GM23338 (cell line): ENCODE measurements around the gene WNT6.

ENCODE experiments used
- JUNB ChIP-seq: IDR thresholded peaks from one replicate; pipeline ENCODE4 v1.6.1; 2016; ENCODE audit warnings: antibody characterized with exemption; ENCODE audit not compliant: unreplicated experiment
- TF ChIP-seq, protein P1 (sequence below), 2 experiments: fragments of 200-600 bp in 1 of 2; sonication (generic) in 1 of 2; conservative IDR thresholded peaks; 2 replicates each; pipeline versions ENCODE4 v1.5.1 to v1.6.1; 2016 to 2017; ENCODE audit warnings: antibody characterized with exemption in 2 of 2, low read depth in 2 of 2, mild to moderate bottlenecking in 2 of 2, moderate library complexity in 1 of 2

DNA sequence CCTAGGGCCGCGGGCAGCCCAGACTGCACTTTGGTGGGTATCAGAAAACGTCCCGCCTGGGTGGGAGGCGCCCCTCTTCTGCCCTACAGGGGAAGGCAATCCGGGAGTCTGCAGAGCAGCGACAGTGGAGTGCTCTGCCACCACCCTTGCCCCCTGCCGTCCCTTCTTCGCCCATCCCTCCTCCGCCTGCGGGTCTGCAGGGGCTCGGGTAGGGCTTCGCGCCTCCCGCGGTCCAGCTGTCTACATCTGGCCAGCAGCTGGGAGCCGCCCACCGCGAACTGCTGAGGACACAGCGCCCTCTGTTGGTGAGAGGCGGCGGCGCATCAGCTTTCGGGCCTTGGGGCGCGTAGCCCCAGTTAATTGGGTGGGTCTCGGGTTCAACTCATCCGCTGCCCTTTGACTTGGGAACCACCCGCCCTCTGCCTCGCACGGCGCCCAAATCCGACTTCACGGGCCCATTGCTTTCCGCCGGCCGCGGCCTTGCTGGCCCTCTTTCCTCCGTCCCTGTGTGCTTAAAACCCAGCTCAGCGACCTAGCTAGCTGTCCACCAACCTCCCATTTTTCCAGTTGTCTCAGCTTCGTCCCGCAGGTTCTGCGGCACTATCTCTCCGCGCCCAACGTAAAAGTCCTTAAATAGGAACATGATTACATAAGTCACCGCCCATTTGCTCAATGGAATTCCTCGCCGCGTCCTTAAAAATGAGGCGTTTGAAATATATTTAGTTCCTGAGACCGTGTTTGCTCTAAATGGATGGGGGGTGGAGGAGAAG is 38.7 kb downstream of the WNT6 start:
- TF ChIP-seq, protein P1, sequence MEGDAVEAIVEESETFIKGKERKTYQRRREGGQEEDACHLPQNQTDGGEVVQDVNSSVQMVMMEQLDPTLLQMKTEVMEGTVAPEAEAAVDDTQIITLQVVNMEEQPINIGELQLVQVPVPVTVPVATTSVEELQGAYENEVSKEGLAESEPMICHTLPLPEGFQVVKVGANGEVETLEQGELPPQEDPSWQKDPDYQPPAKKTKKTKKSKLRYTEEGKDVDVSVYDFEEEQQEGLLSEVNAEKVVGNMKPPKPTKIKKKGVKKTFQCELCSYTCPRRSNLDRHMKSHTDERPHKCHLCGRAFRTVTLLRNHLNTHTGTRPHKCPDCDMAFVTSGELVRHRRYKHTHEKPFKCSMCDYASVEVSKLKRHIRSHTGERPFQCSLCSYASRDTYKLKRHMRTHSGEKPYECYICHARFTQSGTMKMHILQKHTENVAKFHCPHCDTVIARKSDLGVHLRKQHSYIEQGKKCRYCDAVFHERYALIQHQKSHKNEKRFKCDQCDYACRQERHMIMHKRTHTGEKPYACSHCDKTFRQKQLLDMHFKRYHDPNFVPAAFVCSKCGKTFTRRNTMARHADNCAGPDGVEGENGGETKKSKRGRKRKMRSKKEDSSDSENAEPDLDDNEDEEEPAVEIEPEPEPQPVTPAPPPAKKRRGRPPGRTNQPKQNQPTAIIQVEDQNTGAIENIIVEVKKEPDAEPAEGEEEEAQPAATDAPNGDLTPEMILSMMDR (conservative IDR thresholded peaks at IDR 0.05; ENCODE audit: low read depth in 2 of 2) = peak; percentile 84 to 97
- no peak for TF ChIP-seq JUNB
